SIG-M5 treated with dmso at 0.1 percent for 504 hours (cell line): ENCODE measurements around the gene USH2A.

Experiments used
- DNase-seq: peaks from one replicate; lab custom pipeline; 2025; ENCODE audit not compliant: unreplicated experiment; lab: John Stamatoyannopoulos, UW

USH2A gene

DNA sequence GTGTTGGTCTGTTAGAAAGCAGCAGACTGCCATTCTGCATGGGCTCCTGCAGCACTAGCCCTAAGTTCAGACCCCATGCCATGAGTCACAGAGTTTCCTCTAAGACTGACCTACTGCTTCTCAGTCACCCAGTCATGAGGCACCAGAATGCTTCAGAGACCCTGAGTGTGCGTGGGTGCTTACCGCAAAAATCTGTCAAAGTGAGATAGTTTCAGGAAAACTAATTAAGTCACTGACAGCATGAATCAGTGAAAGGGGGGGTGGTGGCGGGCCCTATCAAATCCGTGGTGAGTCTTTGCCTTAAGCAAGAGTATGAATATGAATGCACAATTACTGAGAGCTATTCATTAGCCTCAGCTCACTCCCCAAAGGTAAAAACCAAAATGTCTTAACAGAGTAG, 758.0 kb downstream of the USH2A start:
- no peak for DNase-seq

DNA sequence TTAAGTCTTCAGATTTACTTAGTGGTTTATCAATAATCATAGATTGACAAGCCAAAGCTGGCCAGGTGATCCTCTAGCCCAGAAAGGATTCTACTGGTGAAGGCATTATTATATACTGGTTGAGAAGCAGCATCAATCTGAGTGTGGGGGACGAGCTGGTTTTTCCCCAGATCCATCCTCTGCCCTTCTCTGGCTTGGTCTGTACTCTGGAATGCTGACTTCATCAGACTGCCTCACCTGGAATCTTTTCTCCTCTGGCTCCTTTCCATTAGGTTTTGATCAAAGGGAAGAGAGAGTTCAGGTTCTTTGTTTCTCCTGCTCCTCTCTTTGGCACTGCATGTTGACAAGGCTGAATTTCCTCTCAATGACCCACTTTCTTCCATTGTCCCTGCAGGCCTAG, 762.2 kb downstream of the USH2A start:
- DNase-seq = no peak

DNA sequence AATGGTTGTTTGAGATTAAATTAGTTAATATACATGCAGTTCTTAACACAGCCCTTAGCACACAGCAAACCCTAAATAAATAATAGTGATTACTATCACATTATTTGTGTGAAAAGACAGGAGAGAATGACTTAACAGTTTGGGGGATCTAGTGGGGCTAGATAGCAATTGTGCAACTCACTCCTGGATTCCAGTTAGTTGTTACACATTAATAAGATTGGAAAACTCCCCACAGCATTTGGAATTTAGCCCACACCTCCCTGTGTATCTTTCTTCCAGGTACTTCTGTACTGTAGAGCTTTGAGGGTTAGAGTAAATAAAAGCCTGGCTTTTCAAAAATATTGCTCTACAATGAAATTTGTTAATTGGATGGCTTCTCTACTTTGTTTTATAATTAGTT, 763.0 kb downstream of the USH2A start:
- no peak for DNase-seq

DNA sequence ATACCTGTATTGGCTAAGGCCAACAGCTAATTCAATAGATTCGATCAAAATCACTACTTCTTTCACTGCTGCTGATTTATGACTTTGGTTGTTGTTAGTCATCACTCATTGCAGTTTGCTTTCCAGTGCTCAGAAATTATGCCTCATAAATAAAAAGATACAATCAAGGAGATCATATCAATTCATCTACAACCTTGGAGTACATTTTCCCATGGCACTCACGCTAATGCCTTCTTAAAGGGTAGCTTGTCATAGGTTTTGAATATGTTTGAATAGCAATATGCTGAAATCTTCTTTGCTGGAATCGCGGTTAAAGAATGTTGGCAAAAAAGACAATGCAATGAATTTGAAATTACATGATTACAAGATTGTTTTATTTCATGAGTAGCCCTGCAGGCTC, 766.2 kb downstream of the USH2A start:
- DNase-seq = no peak

DNA sequence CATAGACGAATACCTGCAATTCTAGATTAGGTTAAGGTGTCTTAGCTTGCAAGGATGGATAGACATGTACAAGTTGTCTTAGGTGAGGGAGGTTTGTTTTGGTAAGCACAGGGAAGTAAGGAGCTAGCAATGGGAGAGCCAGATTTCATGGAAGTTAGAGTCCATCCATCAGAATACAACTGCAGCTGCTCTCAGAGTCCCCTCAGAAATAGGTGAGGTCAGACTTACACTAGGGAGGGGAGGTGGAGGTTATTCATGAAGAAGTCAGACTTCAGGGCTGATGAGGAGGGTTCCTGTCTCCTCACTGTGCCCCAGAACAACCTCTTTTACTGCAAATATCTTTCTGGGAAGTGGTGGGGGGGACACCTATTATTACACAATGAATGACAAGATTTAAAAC, 770.9 kb downstream of the USH2A start:
- no peak for DNase-seq

- no peak for DNase-seq
Observed at GRCh38 chr1:215651867-215652266, 771.4 kb downstream of the USH2A start.

DNA sequence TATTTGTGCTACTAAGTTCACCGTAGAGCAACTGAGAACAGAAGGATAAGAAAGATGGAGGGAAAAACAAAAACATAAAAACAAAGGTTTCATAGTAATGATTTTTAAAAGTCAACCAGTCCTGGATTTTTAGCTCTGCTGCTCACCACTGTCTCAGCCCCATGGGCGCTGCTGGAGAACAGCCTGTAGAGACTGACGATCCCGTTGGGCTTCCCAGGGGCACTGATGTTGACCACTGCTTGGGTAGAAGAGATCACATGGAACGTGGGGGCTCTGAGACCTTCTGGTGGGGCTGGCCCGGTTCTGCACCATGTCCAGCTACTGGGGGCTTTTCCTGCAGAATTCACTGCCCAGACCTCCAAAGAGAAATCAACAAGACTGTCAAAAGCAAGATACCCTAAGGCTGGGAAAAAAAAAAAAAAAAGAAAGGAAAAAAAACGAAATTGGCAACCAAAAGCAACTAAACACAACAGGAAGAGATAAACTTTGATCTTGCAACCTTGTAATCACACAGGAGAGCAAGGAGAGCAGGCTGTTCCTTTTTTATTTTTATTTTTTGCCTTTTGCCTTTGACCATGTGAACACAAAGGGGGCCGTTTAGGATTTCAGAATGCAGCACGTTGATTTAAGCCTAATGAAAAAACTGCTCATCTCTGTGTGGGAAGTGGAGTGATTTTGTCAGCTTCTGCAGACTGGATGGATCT, 772.6 kb downstream of the USH2A start:
- no peak for DNase-seq

DNA sequence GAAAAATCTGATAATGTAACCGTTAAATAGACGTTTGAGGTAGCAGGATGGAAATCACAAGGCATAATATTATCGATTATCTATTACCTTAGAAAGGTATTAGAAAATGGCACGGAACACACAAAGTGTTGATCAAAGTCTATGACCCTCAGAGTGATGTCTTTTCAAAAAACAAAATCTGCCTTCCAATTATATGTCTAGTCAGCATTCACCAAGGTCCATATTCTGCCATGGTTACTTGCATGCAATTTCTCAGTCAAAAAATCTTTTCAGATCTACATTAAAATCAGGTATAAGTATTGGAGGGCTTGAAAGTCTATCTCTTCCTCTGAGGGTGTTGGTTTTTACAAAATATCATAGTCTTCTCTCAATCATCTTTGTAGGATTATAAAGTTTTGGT, 774.3 kb downstream of the USH2A start:
- no peak for DNase-seq

DNA sequence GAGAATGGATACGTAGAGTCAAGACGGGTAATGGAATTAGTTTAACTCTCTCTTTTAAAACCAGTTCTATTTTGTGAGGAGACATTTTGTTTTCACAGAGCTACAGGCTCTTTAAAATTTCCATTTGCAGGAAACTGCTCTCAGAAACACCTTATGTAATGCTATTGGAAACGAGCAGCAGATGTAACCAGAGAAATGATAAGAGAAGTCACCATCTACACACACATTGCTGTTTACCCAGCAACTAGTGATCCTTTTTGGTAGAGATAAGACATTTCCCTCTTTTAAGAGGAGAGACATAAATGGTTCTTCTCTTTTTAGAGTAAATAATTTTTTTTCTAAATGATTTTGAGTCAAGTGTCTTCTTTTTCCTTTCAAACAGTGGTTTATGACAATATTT, 775.5 kb downstream of the USH2A start:
- DNase-seq = no peak

- DNase-seq = no peak
Observed at GRCh38 chr1:215645861-215646260, 777.4 kb downstream of the USH2A start.

DNA sequence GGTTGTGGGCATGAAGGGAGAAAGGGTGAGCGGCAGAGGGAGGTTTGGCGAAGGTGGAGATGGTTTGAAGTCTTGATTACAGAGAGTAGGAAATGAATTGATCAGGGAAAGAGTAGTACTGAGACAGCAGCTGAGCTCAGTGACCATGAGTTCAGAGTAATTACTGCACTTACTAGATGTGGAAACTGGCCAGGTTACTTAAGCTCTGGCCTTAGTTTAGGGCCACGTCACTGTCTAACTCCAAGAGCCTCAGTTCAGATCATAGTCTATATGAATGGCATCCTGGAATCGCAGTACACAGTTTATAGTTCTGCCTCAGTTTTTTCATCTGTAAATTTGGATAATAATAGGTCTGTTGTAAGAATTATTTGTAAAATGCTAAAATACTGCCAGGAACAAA, 778.1 kb downstream of the USH2A start:
- no peak for DNase-seq

DNA sequence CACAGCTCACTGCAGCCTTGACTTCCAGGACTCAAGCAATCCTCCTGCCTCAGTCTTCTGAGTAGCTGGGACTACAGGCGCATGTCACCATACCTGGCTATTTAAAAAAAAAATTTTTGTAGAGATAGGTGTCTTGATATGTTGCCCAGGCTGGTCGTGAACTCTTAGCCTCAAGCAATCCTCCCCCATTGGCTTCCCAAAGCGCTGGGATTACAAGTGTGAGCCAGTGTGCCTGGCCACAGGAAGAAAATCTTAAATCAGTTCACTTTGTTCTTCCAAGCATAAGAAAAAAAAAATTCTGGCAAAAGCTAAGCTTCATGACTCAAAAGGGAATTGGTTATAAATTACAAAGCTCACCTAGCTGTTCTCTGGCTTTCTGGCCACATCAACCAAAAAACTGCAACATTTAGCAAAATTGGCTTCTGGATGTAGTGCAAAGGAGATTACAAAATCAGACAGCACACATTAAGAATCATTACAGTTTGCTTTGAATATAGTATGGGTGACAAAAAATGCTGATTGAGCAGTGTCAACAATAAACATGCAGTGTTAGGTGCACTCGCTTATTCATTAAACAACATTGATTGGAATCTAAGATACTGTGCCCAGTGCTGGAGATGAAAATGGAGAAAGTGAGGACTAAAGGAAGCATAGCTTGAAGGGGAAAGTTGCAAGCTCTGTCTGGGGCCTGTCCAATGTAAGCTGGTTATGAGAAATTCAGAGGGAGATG, 779.5 kb downstream of the USH2A start:
- no peak for DNase-seq

GRCh38 chr1:215640429-215641148, 782.7 kb downstream of the USH2A start:
- DNase-seq = no peak

DNA sequence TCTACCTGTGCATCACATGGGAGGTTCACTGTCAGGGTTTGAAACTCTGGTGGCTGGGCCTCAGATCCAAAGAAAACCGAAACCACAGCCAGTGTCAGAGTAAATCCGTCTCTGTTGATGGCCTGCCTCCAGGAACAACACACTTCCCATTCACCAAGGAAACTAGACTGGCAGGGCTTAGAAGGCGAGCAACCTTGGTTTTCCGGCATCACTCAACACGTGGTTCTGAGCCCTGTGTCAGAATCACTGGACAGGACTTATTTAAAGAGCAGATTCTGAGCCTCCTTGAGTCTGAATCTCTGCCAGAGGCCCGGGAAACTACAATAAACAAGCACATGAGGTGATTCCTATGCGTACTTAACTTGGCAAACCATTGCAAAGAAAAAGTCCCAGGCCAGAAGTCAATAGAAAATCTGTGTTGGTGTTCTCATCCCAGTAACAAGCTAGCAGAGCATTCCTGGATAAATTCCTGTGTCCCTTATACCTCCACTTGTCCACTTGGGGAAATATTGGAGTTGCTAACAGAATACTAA, 786.1 kb downstream of the USH2A start:
- no peak for DNase-seq

DNA sequence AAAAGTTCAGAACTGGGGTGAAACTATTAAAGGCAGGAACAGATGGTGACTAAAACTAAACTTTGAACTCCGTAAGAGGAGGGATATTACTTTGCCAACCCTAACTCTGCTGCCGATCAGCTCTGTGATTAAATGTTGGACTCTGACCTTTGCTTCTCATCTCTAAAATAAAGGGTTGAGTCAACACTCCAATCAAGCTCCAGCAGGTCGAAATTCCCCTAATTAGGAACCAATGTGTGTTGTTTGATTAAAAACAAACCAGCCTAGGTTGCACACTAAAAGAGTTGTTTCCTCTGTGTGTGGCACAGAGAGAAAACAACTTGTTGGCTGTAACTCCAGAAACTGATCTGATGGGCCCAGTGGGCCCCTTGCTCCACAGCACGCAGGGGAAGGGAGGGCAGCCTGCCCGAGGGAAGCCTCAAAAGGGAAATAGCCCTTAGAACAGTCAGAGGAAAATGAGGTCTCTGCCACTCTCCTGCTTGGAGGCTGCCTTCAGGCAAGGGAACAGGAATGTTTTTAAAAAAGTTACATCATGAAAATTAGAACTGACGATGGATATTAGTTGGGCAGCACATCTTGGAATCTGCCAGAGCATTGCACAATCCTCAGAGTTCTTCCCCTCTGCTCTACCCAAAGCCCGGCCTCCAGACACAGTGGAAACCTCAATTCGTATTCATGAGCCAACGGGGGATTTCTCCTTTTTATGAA, 786.8 kb downstream of the USH2A start:
- DNase-seq = no peak

GRCh38 chr1:215635827-215636226, 787.4 kb downstream of the USH2A start:
- no peak for DNase-seq

GRCh38 chr1:215631489-215631888, 791.8 kb downstream of the USH2A start:
- DNase-seq = no peak

DNA sequence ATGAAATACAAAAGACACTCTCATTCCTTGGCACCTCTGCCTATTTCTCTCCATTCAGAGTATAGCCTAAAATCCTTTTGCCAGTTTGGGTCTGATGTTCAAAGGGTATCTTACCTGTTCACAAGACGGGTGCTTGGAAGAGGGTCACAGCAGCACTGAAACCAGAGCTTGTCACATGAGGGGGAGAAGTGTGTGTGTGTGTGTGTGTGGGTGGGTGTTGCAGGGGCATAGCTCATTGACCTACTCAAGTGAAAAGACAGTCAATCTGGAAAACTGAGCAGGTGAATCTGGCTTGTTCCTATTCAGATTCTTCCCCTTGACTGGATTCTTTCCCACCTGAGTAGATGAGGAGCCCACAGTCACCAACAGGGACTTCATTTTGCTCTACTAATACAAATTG, 792.2 kb downstream of the USH2A start:
- DNase-seq = no peak

- no peak for DNase-seq
Observed at GRCh38 chr1:215625949-215626348, 797.3 kb downstream of the USH2A start.

GRCh38 chr1:215623162-215623561, 800.1 kb downstream of the USH2A start:
- no peak for DNase-seq

DNA sequence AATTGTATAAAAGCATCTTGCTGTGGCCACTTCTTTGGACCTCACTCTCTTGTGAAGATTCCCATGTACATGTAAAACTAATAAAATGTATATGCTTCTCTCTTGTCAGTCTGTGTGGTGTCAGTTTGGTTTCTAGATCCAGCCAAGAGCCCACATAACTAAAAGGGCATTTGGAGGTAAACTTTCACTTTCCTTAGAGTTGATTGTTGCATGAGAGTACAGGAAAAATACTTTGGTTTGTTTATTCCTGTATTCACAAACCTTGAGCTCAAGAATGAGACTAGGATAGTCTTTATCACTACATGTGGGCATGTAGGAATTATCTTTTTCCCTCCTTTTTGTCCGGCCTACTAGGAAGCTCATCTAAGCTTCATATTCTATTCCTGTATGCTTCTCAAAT, 805.3 kb downstream of the USH2A start:
- DNase-seq = no peak
